ENCODE results near the gene LBR.
"Not testable (repeated sequence)": the region's sequence is repeated elsewhere in the genome, so short reads cannot be mapped to it uniquely, and the experiment has no call there.

LBR gene

DNA sequence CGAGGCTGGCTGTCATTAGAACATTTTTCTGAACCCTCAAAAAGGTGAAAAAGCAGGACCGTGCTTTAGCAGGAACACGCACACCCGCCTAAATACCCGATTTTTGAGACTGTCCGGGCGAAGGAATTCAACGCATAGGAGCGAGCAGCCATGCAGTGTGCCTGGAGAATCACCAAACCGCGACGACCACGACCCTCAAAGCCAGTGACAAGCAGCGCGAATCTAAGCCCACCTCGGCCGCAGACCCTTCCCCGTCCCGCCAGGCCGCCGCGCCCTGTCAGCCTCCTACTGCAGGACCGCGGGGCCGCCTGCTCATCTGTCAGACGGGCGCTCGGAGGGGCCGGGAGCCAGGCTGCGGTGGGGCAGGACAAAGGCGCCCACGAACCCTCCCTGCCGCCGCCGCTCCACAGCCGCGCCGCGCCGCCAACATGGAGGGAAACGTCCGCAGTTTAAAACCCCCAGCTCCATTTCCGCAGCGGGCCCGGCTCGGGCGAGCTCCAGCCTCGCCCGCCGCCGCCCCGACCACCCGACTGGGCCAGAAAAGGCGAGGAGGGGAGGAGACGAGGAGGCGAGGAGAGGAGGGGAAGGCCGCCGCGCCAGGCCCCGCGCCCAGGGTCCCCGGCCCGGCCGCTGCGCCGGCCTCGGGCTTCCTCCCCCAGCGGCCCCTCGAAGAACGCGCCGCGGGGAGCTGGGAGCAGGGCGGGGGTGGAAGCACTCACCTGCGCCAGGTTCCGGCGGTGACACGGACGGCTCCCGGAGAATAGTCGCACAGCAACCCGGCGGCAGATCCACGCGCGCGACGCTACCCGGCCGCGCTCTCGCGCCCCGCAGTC, at the start of gene LBR:
TSS of gene LBR (minus strand) at position 804 of the 833 bp plus-strand sequence. CDS start 3,963 bp downstream, outside the sequence.
- DNase-seq (ENCODE audit: low read depth in 1 of 2, low spot score in 1 of 2) = no peak

DNA sequence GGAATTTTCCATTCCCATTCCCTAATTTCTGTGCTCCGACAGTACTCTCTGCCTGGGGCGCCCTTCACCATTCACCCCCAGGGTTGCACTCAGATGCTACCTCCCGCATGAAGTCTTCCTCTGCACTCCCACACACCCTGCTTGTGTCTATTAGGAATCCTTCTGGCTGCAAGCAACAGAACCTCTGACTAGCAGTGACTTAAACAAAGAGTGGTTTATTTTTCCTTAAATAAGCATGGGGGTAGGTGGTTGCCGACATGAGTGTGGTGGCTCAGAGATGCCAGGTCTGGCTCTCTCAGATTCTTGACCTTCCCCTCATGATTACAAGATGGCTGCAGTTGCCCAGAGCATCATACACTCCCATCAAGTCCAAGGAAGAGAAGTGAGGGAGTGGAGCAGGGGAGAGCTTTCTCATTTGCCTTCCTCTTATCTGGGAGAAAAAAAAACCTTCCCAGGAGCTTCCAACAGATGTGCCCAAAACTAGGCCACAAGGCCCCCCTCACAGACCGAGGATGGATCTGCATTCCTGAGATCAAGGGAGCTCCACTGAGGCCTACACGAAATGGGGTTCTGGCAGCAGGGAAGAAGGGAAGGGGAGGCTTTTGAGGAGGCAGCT, 49.6 kb upstream of the LBR start:
- no peak for DNase-seq (ENCODE audit: low read depth in 1 of 2, low spot score in 1 of 2)

DNA sequence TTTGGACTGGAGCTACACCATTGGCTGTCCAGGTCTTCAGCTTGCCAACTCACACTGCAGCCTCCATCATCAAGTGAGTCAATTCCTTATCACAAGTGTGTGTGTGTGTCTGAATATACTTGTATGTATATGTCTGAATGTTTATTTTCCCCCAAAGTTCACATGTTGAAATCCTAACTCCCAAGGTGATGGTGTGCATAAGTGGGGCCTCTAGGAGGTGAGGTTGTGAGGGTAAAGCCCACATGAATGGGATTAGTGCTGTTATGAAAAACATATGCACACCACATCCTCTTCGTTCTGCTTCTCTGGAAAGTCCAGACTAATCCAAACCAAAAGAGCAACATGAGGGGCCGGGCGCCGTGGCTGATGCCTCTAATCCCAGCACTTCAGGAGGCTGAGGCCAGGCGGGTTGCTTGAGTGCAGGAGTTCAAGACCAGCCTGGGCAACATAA, 48.7 kb upstream of the LBR start:
- no peak for DNase-seq (ENCODE audit: low read depth in 1 of 2, low spot score in 1 of 2)

DNA sequence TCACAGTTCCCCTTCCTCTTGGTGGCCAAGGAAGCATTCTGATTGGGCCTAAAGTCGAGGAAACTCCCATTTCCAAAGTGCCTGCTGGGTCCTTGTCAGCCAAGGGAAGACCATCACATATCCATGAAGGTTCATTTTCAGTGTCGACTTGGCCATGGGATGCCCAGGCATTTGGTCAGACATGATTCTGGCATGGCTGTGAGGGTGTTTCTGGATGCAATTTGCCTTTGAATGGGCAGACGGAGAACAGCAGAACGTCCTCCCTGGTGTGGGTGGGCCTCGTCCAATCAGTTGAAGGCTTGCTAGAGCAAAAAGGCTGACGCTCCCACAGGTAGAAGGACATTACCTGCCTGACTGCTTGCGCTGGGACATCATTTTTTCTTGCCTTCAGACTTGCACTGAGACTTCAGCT, 48.3 kb upstream of the LBR start:
- DNase-seq (ENCODE audit: low read depth in 1 of 2, low spot score in 1 of 2) = no peak

DNA sequence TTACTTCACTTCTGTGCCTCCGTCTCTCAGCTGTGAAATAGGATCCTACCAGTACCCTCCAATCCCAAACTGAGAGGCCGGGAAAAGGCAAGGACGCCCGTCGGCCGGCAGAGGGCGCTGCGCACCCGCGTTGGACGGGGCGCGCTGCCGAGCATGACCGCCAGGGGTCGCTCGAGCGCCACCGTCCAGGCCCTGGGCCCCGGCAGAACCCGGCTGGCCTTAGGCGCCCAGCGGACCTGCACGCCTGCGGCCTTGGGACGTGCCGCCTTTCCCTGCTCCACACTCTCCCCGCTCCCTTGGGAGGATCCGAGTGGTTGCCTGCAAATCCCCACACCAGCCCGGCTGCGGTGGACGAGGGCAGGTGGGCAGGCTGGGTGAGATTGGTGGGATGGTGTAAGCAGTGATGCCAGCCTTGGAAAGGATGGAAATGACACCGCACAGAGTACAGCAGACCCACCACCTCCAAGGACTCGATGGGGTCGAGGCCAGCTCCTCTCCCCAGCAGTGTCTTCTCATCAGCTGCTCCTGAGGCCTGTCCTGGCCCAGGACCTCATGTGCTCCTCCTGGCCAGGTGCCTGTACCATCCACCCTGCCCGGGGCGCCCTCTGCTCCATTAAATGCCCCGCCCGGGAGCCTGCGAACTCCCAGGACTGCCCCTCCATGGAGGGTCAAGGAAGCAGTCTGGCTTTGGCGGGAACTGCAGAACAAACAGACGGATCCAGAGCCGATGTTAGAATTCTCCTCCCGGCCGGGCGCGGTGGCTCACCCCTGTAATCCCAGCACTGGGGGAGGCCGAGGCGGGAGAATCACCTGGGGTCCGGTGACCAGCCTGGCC, 47.4 kb upstream of the LBR start:
- peak; percentile 45 to 69 for DNase-seq (ENCODE audit: low read depth in 1 of 2, low spot score in 1 of 2)

DNA sequence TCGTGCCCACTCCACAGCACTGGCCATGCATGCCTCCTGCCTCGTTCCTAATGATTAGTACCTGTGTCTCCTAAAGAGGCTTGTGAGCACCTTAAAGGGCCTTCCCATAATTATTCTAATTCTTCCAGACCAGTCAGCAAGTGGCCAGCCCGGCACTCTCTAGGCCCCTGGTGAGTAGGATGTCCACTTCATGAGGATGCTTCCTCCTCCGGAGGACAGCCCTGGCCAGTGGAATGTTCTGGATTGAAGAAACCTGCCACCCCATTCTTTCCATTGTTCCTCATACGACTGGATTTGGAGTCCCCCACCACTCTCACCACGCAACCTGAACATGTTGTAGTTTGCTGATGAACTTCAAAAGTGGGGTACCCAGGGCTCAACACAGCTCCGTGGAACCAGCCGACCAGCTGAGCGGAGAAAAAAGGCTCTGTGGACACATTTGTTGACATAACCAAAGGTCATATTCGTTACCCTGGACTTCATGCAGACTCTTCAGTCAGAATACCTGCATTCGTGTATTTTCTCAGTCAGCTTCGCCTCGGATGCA, 46.7 kb upstream of the LBR start:
- DNase-seq (ENCODE audit: low read depth in 1 of 2, low spot score in 1 of 2) = no peak

DNA sequence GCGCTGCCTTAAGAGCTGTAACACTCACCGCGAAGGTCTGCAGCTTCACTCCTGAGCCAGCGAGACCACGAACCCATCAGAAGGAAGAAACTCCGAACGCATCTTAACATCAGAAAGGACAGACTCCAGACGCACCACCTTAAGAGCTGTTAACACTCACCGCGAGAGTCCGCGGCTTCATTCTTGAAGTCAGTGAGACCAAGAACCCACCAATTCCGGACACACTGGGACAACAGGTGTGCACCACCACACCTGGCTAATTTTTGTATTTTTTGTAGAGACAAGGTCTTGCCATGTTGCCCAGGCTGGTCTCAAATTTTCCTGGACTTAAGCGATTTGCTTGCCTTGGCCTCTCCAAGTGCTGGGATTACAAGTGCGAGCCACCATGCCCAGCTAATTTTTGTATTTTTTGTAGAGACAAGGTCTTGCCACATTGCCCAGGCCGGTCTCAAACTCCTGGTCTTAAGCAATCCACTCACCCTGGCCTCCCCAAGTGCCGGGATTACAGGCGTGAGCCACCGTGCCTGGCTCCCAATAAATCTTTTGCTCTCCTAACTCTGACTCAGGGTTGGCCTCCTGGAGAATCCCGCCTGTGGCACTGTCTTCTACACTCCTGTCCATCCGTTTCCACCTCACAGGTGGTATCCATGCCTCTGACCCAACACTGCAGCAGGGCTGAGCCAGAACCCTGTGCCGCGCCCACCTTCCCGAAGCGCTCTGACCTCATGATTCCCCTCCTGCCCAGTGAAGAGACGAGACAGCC, 46.0 kb upstream of the LBR start:
- not testable (repeated sequence) for DNase-seq (ENCODE audit: low read depth in 1 of 2, low spot score in 1 of 2)

DNA sequence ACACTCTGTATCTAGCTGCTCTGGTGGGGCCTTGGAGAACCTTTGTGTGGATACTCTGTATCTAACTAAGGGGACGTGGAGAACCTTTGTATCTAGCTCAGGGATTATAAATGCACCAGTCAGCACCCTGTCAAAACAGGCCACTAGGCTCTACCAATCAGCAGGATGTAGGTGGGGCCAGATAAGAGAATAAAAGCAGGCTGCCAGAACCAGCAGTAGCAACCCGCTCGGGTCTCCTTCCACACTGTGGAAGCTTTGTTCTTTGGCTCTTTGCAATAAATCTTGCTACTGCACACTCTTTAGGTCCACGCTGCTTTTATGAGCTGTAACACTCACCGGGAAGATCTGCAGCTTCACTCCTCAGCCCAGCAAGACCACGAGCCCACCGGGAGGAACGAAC, 45.4 kb upstream of the LBR start:
- not testable (repeated sequence) for DNase-seq (ENCODE audit: low read depth in 1 of 2, low spot score in 1 of 2)

DNA sequence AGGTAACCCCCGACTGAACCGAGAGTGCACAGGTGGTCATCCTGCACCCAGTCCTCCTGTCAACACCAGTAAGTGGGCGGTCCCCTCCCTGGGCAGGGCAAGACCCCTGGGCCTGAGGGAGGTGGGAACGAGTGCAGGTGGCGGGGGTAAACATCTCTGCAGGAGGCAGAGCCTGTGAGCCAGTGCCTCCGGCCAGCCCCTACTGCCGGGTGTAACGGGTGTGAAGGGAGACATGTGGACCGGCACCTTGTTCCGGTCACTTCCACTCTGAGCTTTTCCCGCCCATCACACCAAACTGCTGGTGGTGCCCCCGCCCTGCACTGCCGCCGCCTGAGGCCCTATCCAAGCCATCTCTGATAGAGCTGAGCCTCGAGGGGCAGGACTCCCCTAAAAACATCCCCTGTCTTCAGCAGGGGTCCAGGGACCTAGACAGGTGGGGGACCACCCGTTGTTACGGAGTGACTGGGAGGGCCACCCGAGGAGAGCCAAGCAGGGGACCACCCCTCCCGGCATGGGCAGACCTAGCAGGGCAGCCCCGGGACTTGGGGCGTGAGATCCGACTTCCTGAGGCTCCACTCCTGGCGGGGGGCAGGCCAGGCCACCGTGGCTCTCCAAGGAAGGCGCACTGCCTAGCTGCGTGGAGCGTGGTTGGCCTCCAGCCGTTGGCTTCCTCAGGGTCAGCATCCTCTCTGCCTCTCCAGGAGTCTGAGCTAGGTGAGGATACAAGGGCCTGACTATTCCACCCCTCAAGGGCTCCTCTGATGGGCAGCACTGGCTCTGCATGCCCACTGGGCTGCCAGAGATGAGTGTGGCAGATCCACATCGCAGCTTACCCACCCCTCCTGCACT, 43.8 kb upstream of the LBR start:
- DNase-seq (ENCODE audit: low read depth in 1 of 2, low spot score in 1 of 2) = no peak

DNA sequence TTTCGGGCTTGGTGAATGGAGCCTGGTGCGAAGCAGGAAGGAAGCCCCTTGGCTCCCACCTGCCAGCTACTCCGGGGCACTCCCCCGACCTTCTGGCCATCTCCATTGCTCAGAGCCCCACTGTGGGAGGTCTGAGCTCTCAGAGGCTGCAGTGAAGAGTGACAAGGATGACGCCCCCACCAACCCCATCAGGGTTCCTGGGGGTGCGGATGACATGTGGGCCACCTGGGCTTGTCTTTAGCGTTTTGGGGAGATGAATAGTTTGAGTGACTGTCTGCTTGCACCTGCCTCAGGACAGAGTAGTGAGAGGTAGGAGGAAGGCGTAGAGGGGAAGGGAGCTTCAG, 43.2 kb upstream of the LBR start:
- DNase-seq (ENCODE audit: low read depth in 1 of 2, low spot score in 1 of 2) = no peak

DNA sequence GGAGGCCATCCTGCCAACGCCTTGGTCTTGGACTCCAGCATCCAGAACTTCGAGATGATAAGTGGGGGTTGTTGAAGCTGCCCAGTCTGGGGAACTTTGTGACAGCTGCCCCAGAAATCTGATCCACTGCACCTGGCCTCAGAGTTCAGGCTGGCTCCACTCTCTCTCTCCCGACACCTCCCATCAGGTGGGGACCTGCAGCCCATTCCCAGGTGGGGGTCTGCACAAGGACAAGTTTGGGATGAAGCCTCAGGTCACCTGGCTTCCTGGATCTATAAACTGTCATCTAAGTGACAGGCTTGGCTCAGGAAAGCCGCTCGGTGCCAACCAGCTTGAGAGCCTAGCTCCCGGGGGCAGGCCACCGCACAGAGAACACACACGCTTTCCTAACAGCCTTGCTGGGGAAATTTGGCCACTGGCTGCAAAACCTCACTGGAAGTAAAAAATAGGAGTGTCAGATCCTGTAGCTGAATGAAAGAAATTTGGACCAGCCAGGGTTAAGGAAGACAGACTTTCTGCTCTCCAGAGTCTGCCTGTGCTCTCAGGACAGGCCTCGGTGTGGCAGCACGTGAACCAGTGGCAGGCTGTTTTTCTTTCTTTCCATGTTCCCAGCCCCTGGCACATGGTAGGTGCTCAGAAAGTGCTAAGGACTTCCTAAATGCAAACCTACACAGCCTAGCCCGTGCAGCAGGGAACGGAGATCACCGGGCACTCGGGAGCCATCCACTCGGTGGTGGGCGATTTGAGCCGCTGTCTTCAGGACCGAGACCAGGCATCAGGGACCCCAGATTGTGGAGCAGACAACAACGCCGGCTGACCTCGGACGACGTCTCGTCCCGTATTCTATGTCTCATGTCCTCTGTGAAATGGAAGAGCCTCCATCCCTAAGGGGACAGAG, 42.6 kb upstream of the LBR start:
- no peak for DNase-seq (ENCODE audit: low read depth in 1 of 2, low spot score in 1 of 2)

DNA sequence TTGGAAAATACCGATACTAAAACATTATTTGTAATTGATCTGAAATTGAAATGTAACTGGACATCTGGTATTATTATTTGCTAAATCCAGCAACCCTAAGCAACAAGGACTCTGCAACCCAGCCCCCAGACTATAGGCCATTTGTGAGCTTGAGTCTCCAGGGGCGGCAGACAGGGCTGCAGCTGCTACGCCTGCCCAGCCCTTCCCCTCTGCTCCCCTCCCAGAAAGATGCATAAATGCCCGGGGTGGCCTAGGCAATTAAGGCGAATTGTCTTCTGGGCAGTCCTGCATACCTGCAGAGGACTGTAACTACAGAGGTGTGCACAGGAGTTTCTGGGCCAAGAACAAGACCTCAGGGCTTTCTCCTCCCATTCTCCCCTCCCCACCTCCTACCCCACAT, 41.2 kb upstream of the LBR start:
- DNase-seq (ENCODE audit: low read depth in 1 of 2, low spot score in 1 of 2) = no peak

DNA sequence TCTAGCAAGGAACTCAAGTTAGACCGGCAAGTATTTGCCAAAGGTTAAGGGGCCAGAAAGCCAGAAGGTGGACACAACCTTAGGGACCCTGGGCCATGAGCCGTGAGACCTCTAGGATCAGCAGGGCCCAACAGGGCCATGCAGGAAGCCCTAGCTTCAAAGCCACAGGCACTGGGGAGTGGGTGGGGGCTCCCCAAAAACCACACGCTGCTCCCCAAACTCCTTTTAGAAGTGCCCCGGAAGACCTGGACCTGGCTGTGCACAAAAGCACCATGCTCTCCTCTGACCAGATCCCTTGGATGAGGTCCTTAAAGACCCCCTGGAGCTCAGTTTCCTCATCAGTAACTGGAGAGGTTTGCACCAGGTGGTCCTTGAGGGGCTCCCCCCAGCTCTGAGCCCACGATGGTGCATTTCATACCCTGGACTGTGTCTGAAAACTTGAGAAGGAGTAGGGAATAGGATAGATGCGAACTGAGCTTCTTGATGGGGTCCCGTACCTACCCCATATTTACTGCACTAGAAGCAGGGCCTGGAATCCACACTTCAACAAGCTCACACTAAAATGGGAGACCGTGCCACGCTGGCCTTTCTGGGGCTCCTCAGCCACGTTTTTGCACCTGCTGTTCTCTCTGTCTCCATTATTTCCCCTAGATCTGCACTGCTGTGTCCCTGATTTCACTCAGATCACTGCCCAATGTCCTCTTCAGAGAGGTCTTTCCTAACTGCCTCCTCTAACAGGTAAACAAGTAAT, 40.6 kb upstream of the LBR start:
- DNase-seq (ENCODE audit: low read depth in 1 of 2, low spot score in 1 of 2) = no peak

DNA sequence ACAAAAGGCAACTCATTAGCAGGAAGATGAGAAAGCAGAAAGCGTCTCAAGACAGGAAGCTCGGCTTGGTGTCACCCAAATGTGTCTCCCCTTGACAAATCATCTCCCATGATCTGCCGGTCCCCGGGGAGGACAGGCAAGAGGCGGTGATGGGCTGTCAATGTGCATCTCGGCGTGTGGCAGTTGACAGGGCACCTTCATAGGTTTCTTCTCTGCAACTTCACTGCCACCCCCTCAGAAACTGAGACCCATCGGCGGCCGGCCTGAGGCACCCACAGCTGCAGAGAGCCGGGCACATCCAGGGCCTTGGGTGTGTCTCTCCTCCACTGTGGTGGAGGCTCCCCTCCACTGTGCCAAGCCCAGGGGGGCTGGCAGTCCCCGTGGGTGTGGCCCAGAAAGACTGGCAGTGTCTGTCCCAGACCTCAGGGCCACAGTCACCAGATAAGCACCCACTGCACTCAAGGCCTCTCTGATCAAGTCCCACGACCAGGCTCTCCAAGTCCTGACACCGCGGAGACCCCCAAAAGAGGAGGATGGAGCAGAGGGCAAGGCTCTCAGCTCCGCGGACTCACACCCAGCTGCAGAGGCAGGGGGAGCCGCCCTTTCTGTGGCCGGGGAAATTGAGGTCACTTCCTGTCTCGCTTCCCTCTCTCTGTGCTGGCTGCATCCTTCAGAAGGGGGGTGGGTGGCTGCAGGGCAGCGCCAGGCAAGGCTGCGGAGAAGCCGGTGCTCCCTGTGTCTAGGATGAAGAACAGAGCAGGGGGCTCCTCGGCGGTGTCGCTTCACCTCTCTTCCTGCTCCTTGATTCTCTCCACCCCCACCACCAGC, 39.6 kb upstream of the LBR start:
- DNase-seq (ENCODE audit: low read depth in 1 of 2, low spot score in 1 of 2) = peak; percentile 56 to 77

DNA sequence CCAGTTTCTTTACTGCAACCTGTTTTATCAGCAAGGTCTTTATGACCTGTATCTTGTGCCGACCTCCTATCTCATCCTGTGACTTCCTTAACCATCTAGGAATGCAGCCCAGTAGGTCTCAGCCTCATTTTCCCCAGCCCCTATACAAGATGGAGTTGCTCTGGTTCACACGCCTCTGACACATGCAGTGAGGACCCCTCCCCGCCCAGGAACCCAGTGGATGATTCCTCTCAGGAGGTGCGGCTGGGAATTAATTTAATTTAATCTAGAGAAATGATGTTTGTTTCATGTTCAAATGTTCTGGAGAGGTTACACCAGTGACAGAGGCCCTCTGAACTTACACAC, 39.0 kb upstream of the LBR start:
- peak in 1 of 2 donors; percentile 20 for DNase-seq (ENCODE audit: low read depth in 1 of 2, low spot score in 1 of 2)

DNA sequence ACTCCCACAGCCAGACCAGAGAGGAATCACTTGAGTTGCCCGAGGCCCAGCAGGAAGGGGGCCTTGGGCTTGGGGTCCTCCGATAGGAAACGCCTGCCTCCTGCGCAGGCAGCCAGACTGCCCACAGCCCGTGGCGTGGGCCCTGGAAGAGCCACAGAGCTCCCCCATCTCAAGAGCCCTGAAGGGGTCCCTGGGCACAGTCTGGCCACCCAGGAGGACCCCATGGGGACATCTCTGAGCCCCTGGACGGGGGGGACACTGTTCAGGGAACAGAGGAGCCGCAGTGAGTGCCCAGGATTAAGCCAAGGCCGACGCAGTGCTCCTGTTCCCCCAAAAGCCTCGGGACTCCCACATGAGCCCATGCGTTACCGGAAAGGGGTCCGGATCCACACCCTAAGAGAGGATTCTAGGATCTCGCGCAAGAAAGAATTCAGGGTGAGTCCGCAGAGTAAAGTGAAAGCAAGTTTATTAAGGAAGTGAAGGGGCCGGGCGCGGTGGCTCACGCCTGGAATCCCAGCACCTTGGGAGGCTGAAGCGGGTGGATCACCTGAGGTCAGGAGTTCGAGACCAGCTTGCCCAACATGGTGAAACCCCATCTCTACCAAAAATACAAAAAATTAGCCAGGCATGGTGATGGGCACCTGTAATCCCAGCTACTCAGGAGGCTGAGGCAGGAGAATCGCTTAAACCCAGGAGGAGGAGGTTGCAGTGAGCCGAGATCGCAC, 38.1 kb upstream of the LBR start:
- no peak for DNase-seq (ENCODE audit: low read depth in 1 of 2, low spot score in 1 of 2)

All from activated CD4-positive, alpha-beta T cell treated with anti-CD3 and anti-CD28 coated beads, Interleukin-2, amount 50 U/mL, for 24 hours (primary cell).